Neural progenitor cell (in vitro differentiated cells): Measurements from ENCODE around the gene LINGO1. TPM values are rescaled to one million over a fixed set of nuclear protein-coding genes. Genes with fewer than 3 reads are reported as not detected.

Source experiments
- DNase-seq: peaks from one replicate; pipeline ENCODE4 v3.0.0-alpha.2; 2016; ENCODE audit warnings: low spot score
- H2AFZ ChIP-seq: fragments of 200-600 bp; sonication (generic); replicated peaks from 2 replicates; pipeline ENCODE4 v1.6.1; 2016; ENCODE audit warnings: antibody characterized with exemption
- H3F3A ChIP-seq: fragments of 200-600 bp; sonication (generic); 2 replicates; pipeline ENCODE4 v1.6.1; 2016; ENCODE audit warnings: antibody characterized with exemption, low read depth
- H3K27ac ChIP-seq: fragments of 200-600 bp; sonication (generic); 2 replicates; pipeline ENCODE4 v1.5.1; 2016; ENCODE audit warnings: mild to moderate bottlenecking
- H3K27me3 ChIP-seq: fragments of 200-600 bp; sonication (generic); 2 replicates; pipeline ENCODE4 v1.6.1; 2016; ENCODE audit warnings: mild to moderate bottlenecking, moderate library complexity
- H3K36me3 ChIP-seq: fragments of 200-600 bp; sonication (generic); 2 replicates; pipeline ENCODE4 v1.5.1; 2016
- H3K4me1 ChIP-seq: fragments of 200-600 bp; sonication (generic); 2 replicates; pipeline ENCODE4 v1.6.1; 2016; ENCODE audit warnings: mixed run types
- H3K4me2 ChIP-seq: fragments of 200-600 bp; sonication (generic); 2 replicates; pipeline ENCODE4 v1.6.1; 2016
- H3K4me3 ChIP-seq: fragments of 200-600 bp; sonication (generic); 2 replicates; pipeline ENCODE4 v1.5.1; 2016
- H3K79me2 ChIP-seq: fragments of 200-600 bp; sonication (generic); 2 replicates; pipeline ENCODE4 v1.6.1; 2016; ENCODE audit warnings: low read depth
- H3K9ac ChIP-seq: fragments of 200-600 bp; sonication (generic); 2 replicates; pipeline ENCODE4 v1.6.1; 2016
- H3K9me3 ChIP-seq: fragments of 200-600 bp; sonication (generic); 2 replicates; pipeline ENCODE4 v1.5.1; 2016; ENCODE audit warnings: low read depth
- H4K20me1 ChIP-seq: fragments of 200-600 bp; sonication (generic); 2 replicates; pipeline ENCODE4 v1.6.1; 2016; ENCODE audit warnings: low read depth
- H3K27ac Mint-ChIP-seq: 3 replicates; pipeline ENCODE4 v1.8.0; 2021; ENCODE audit warnings: mixed read lengths
- H3K27me3 Mint-ChIP-seq: 2 replicates; pipeline ENCODE4 v1.8.0; 2022; ENCODE audit warnings: low read depth, mild to moderate bottlenecking, inconsistent platforms, moderate library complexity, mixed read lengths; ENCODE audit not compliant: insufficient read depth
- H3K36me3 Mint-ChIP-seq: 3 replicates; pipeline ENCODE4 v1.8.0; 2021; ENCODE audit warnings: mixed read lengths
- H3K4me1 Mint-ChIP-seq: 3 replicates; pipeline ENCODE4 v1.8.0; 2021; ENCODE audit warnings: mixed read lengths
- H3K4me3 Mint-ChIP-seq: 3 replicates; pipeline ENCODE4 v1.8.0; 2021; ENCODE audit warnings: mild to moderate bottlenecking, moderate library complexity, mixed read lengths
- H3K9me3 Mint-ChIP-seq: 3 replicates; pipeline ENCODE4 v1.8.0; 2020; ENCODE audit warnings: mixed read lengths
- EZH2 ChIP-seq: fragments of 200-600 bp; sonication (generic); IDR thresholded peaks from 2 replicates; pipeline ENCODE4 v1.6.1; 2017; ENCODE audit warnings: antibody characterized with exemption, mild to moderate bottlenecking, moderate library complexity
- EZH2phosphoT487 ChIP-seq: fragments of 200-600 bp; sonication (generic); IDR thresholded peaks from 2 replicates; pipeline ENCODE4 v1.6.1; 2017; ENCODE audit warnings: antibody characterized with exemption
- total RNA-seq: library from RNA; depleted of rRNA; stranded (reverse); fragments of >200 nt; gene quantifications from 2 replicates; pipeline ENCODE4 v1.2.3, GENCODE V29; 2015; ENCODE audit warnings: low replicate concordance
- TF ChIP-seq, protein P1 (sequence below): fragments of 200-600 bp; sonication (generic); IDR thresholded peaks from 2 replicates; pipeline ENCODE4 v1.5.1; 2017; ENCODE audit warnings: antibody characterized with exemption, mild to moderate bottlenecking

Gene LINGO1
- total RNA-seq, 1 donor from 2014 or later = 7.9 TPM

DNA sequence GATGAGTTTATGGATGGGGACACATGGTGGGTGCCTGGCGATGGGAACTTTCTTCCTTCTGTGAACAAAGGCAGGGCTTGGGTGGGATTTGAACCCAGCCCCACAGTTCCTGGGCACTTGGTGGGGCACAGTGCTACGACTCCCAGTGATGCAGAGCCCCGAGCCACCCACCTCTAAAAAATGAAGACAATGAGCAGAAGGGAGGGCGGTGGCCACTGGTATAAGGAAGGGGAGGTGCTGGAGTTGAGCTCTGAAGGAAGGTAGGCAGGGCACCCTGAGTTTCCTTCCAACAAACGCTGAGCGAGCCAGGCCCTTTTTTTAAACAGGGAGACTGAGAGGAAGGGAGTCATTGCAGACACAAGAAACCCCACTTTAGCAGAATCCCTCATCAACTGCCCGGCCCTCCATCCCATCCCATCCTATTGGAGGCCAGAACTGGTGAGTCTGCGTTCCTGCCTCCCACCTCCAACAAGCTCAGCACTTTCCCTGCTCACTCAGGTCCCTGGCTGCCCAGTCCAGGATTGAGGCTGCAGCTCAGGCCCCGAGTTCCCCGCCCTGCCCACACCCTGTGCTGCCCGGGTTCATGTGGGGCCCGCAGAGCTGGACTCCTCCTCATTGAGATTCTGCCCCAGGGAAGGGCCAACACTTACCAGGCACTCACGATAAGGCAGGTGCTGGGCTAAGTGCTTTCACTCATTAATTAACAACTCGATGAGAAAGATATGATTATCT is 57.3 kb downstream of the LINGO1 start:
- Mint-ChIP-seq H3K27ac (no peak overlapping the region), H3K4me1 (peaks cover 40% of the 10 kb centered on the region), H3K9me3 (no peaks in the 10 kb centered on the region), H3K36me3 (no peaks in the 10 kb centered on the region), H3K27me3 (peaks cover 15% of the 10 kb centered on the region), H3K4me3 (no peak overlapping the region)
- DNase-seq = no peak
- H3K9me3 ChIP-seq = no peaks in the 10 kb centered on the region
- no peaks in the 10 kb centered on the region for H3K79me2 ChIP-seq
- H3K4me1 ChIP-seq = peaks cover 9% of the 10 kb centered on the region
- H3K4me3 ChIP-seq = no peak overlapping the region
- H2AFZ ChIP-seq = no peak overlapping the region
- no peak for TF ChIP-seq EZH2
- no peak for TF ChIP-seq EZH2phosphoT487
- TF ChIP-seq, protein P1, sequence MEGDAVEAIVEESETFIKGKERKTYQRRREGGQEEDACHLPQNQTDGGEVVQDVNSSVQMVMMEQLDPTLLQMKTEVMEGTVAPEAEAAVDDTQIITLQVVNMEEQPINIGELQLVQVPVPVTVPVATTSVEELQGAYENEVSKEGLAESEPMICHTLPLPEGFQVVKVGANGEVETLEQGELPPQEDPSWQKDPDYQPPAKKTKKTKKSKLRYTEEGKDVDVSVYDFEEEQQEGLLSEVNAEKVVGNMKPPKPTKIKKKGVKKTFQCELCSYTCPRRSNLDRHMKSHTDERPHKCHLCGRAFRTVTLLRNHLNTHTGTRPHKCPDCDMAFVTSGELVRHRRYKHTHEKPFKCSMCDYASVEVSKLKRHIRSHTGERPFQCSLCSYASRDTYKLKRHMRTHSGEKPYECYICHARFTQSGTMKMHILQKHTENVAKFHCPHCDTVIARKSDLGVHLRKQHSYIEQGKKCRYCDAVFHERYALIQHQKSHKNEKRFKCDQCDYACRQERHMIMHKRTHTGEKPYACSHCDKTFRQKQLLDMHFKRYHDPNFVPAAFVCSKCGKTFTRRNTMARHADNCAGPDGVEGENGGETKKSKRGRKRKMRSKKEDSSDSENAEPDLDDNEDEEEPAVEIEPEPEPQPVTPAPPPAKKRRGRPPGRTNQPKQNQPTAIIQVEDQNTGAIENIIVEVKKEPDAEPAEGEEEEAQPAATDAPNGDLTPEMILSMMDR = no peak
- H3K4me2 ChIP-seq = no peak overlapping the region
- H3F3A ChIP-seq = no peaks in the 10 kb centered on the region
- no peaks in the 10 kb centered on the region for H3K36me3 ChIP-seq
- no peaks in the 10 kb centered on the region for H4K20me1 ChIP-seq
- H3K27ac ChIP-seq = no peak overlapping the region
- no peaks in the 10 kb centered on the region for H3K27me3 ChIP-seq
- no peak overlapping the region for H3K9ac ChIP-seq

DNA sequence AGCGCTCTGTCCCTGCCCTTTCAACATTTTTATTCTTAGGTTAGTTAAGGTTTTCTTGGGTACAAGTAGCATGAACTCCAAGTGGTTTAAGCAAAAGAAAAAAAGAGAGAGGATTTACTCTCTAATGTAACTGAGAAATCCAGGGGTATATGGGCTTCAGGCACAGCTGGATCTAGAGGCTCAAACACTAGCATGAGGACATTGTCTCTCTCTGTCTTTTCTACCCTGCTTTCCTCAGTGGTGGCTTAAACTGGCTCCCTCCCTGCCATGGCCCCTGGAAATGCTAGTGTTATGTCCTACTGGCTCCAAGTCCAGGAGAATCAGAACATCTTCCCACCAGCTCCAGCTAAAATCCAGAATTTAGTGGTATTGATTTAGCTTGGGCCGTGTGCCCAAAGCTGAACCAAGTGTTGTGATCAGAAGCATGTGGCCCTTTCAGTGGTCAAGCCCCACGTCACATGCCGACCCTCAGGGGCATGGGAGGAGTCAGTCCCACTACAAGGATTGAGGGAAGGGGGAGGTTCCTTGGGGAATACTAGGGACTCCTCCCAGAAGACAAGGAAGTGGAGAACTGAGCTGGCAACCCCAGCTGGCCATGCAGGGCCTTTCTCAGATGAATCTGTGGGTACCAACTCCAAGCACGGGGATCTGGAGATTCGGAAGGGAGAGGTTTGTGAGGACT is 58.0 kb downstream of the LINGO1 start:
- peaks cover 11% of the 10 kb centered on the region for H3K27me3 Mint-ChIP-seq
- DNase-seq = no peak
- no peak overlapping the region for H3K4me2 ChIP-seq
- no peaks in the 10 kb centered on the region for H3K9me3 Mint-ChIP-seq
- no peaks in the 10 kb centered on the region for H3K27me3 ChIP-seq
- H3K36me3 ChIP-seq = no peaks in the 10 kb centered on the region
- H3K4me1 ChIP-seq = peaks cover 13% of the 10 kb centered on the region
- H3F3A ChIP-seq = no peaks in the 10 kb centered on the region
- H3K9me3 ChIP-seq = no peaks in the 10 kb centered on the region
- TF ChIP-seq EZH2phosphoT487 (no peak), EZH2 (no peak)
- TF ChIP-seq, protein P1 = no peak
- no peak overlapping the region for H3K4me3 ChIP-seq
- no peak overlapping the region for H2AFZ ChIP-seq
- peak overlapping the region; percentile 65 for H3K27ac Mint-ChIP-seq
- no peaks in the 10 kb centered on the region for H3K36me3 Mint-ChIP-seq
- H3K4me3 Mint-ChIP-seq = no peak overlapping the region
- no peaks in the 10 kb centered on the region for H3K79me2 ChIP-seq
- no peaks in the 10 kb centered on the region for H4K20me1 ChIP-seq
- no peak overlapping the region for H3K27ac ChIP-seq
- peaks cover 47% of the 10 kb centered on the region for H3K4me1 Mint-ChIP-seq
- H3K9ac ChIP-seq = no peak overlapping the region

DNA sequence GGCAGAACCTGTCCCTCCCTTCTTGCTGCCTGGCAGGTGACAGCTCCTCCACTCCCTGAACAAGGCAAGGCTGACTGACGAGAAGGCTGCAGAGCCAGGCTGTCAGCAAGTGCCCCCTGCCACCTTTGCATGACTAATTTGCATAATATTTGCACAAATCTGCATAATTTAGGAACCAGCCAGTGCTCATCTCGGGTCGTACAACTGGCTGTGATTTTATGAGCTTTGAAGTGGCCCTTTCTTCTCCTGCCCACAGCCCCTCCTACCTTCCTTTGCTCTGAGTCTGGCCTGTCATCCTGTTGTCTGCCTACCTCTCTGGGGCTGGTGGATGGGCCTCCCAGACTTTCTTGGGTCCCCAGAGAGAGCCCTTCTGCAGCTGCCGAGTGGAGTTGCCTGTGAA is 58.9 kb downstream of the LINGO1 start:
- TF ChIP-seq EZH2 = no peak
- TF ChIP-seq EZH2phosphoT487 = no peak
- TF ChIP-seq, protein P1 = no peak
- Histone ChIP-seq H3K4me2 (no peak overlapping the region), H3K27me3 (no peaks in the 10 kb centered on the region), H3K27ac (no peak overlapping the region), H3K36me3 (no peaks in the 10 kb centered on the region), H3K9ac (no peak overlapping the region), H3F3A (peaks cover 6% of the 10 kb centered on the region), H3K79me2 (no peaks in the 10 kb centered on the region), H3K4me3 (no peak overlapping the region), H4K20me1 (no peaks in the 10 kb centered on the region), H3K4me1 (peaks cover 22% of the 10 kb centered on the region), H2AFZ (no peak overlapping the region), H3K9me3 (no peaks in the 10 kb centered on the region)
- H3K4me3 Mint-ChIP-seq = no peak overlapping the region
- peaks cover 13% of the 10 kb centered on the region for H3K27me3 Mint-ChIP-seq
- H3K4me1 Mint-ChIP-seq = peaks cover 52% of the 10 kb centered on the region
- no peaks in the 10 kb centered on the region for H3K9me3 Mint-ChIP-seq
- no peak for DNase-seq
- no peak overlapping the region for H3K27ac Mint-ChIP-seq
- no peaks in the 10 kb centered on the region for H3K36me3 Mint-ChIP-seq
